ENCODE results near the gene AKIRIN1. TPM values are rescaled to one million over a fixed set of nuclear protein-coding genes. Genes with fewer than 3 reads are reported as not detected.
"Not testable (repeated sequence)": the region's sequence is repeated elsewhere in the genome, so short reads cannot be mapped to it uniquely, and the experiment has no call there.

The AKIRIN1 gene
- total and polyA plus RNA-seq, 10 donors = 16.2 to 57.2 (median 42.3) TPM

GRCh38 chr1:39051956-39052355 lies 60.9 kb downstream of the AKIRIN1 start:
- Histone ChIP-seq H3K9me3 (no peaks in the 10 kb centered on the region), H3K36me3 (peaks cover 0 to 19% (median 0%) of the 10 kb centered on the region in 6 donors), H3K4me1 (peaks cover 0 to 7% (median 0%) of the 10 kb centered on the region in 6 donors), H3K4me3 (no peak overlapping the region), H3K27ac (no peak overlapping the region), H3K27me3 (replicated peaks in 1 of 7) (no peaks in the 10 kb centered on the region)
- intact Hi-C loops (cut with DNase I; ENCODE audit: low total_unique reads) = no loop called here
- WGBS, 5 donors = 92 to 99% (median 97%) methylated on average over 4 of the region's 4 CpGs
- DNase-seq = no peak
- no peak for TF ChIP-seq CTCF (IDR thresholded peaks at IDR 0.05 in 8 of 11, conservative IDR thresholded peaks at IDR 0.05 in 3 of 11)
- no peak for TF ChIP-seq POLR2AphosphoS5 (IDR thresholded peaks at IDR 0.05)
- TF ChIP-seq POLR2A (IDR thresholded peaks at IDR 0.05) = no peak

- H3K36me3 ChIP-seq; intact Hi-C loops (cut with DNase I; ENCODE audit: low total_unique reads); H3K27me3 ChIP-seq (replicated peaks in 1 of 7); H3K27ac ChIP-seq; H3K9me3 ChIP-seq; H3K4me1 ChIP-seq; H3K4me3 ChIP-seq: not testable (repeated sequence)
- WGBS, 5 donors = 92 to 98% (median 93%) methylated on average over 8 of the region's 8 CpGs
- peak; percentile 4 for DNase-seq
These were observed 64.2 kb downstream of the AKIRIN1 start for GRCh38 chr1:39055213-39055710.

Small RNA genes within 50 kb of the gene (small RNA-seq; reads per million reads assigned to genes)
- gene RF00019 = 0 reads per million in 4 donors

Other genes with a start within 250 kb of the AKIRIN1 start
- 10 to 100 TPM; 17.3 to 28.1 (median 22.4) TPM for gene RRAGC, start 131.5 kb upstream of the AKIRIN1 start, total RNA-seq
- gene RRAGC, start 131.5 kb upstream of the AKIRIN1 start, polyA plus RNA-seq = 10 to 100 TPM in 2 of 3 donors, 1 to 10 TPM in 1; 9.4 to 18.2 (median 13.2) TPM
- 10 to 100 TPM in 5 of 7 donors, 1 to 10 TPM in 2; 8.1 to 20.9 (median 14.9) TPM for gene MYCBP, start 117.9 kb upstream of the AKIRIN1 start, total RNA-seq
- 10 to 100 TPM in 2 of 3 donors, 1 to 10 TPM in 1; 8.3 to 14.5 (median 11.0) TPM for gene MYCBP, start 117.9 kb upstream of the AKIRIN1 start, polyA plus RNA-seq
- gene GJA9, start 109.7 kb upstream of the AKIRIN1 start, total RNA-seq = not detected
- gene GJA9, start 109.7 kb upstream of the AKIRIN1 start, polyA plus RNA-seq = under 1 TPM in 1 of 3 donors, not detected in 2; 0.06 TPM
- 1 to 10 TPM in 2 of 7 donors, under 1 TPM in 1, not detected in 4; 0.25 to 1.9 (median 1.2) TPM for gene RHBDL2, start 49.4 kb upstream of the AKIRIN1 start, total RNA-seq
- under 1 TPM; 0.07 to 0.38 (median 0.10) TPM for gene RHBDL2, start 49.4 kb upstream of the AKIRIN1 start, polyA plus RNA-seq
- gene NDUFS5, start 35.1 kb downstream of the AKIRIN1 start, total RNA-seq = 100 to 1,000 TPM in 5 of 7 donors, 10 to 100 TPM in 2; 89.7 to 296 (median 120) TPM
- gene NDUFS5, start 35.1 kb downstream of the AKIRIN1 start, polyA plus RNA-seq = 100 to 1,000 TPM; 292 to 338 (median 297) TPM
- 100 to 1,000 TPM; 363 to 641 (median 446) TPM for gene MACF1, start 213.4 kb downstream of the AKIRIN1 start, total RNA-seq
- gene MACF1, start 213.4 kb downstream of the AKIRIN1 start, polyA plus RNA-seq = 10 to 100 TPM; 50.8 to 77.9 (median 72.9) TPM

Measured in spleen (tissue), 11 donors.